ENCODE measurements around the gene KCNK4.

KCNK4 gene

GRCh38 chr11:64339286-64339685, 48.2 kb downstream of the KCNK4 start:
- DNase-seq (ENCODE audit: low read depth): no peak
- TF ChIP-seq, protein P1, sequence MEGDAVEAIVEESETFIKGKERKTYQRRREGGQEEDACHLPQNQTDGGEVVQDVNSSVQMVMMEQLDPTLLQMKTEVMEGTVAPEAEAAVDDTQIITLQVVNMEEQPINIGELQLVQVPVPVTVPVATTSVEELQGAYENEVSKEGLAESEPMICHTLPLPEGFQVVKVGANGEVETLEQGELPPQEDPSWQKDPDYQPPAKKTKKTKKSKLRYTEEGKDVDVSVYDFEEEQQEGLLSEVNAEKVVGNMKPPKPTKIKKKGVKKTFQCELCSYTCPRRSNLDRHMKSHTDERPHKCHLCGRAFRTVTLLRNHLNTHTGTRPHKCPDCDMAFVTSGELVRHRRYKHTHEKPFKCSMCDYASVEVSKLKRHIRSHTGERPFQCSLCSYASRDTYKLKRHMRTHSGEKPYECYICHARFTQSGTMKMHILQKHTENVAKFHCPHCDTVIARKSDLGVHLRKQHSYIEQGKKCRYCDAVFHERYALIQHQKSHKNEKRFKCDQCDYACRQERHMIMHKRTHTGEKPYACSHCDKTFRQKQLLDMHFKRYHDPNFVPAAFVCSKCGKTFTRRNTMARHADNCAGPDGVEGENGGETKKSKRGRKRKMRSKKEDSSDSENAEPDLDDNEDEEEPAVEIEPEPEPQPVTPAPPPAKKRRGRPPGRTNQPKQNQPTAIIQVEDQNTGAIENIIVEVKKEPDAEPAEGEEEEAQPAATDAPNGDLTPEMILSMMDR (conservative IDR thresholded peaks at IDR 0.05; ENCODE audit: low read length): no peak
- H3K4me3 ChIP-seq (ENCODE audit: low read length): no peak overlapping the region

DNA sequence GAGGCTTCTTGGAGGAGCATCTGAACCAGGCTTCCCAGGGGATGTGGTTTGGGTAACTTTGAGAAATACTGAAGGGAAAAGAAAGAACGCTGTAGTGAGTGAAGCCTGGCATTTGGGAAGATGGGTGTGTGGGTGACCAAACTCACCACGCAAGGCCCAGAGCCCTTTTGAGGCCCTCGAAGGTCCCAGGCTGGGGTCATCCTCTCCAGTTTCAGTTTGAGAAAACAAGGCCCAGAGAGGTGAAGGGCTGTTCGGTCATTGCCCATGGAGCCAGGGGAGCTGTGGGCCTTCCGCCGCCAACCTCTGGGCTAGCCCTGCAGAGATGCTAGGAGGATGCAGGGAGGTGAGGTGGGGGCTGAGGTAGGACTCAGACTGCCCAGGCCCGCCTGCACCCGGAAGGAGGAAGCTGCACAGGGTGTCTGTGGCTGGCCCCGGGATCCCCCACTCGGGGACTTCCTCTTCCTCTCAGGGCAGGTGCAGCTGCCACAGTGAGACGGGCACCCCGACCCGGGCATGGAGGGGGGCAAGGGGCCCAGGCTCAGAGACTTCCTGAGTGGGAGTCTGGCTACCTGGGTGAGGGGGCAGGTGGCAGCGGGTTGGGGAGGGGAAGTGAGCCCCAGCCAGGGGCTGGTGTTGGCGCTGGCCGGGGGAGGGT, 48.8 kb downstream of the KCNK4 start, which contains the start of gene CCDC88B:
TSS of gene CCDC88B (plus strand) at position 451 of the 655 bp plus-strand sequence. CDS start at position 514, 63 bp downstream.
- DNase-seq (ENCODE audit: low read depth): no peak
- TF ChIP-seq, protein P1 (conservative IDR thresholded peaks at IDR 0.05; ENCODE audit: low read length): no peak

DNA sequence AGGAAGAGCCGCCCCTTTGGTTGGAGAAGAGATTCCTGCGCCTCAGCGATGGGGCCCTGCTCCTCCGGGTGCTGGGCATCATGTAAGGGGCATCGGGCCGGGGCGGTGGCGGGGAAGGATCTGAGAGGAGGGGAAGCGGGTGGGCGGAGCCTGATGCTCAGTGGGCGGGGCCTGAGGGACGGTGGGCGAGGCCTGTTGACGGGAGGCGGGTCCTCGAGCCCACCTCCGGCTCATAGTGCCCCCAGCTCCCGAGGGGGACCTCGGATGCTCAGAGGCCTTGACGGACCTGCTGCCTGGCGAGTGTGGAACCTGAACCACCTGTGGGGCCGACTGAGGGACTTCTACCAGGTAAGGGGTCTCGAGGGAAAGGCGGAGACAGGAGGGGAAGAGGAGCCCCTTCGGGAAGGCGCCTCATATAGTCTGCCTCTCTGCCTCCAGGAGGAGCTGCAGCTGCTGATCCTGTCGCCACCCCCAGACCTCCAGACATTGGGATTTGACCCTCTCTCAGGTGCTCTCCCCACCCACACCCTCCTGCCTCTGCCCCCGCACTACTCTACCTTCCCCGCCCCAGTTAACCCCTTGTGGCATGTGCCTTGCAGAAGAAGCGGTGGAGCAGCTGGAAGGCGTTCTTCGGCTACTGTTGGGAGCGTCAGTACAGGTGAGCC, 49.7 kb downstream of the KCNK4 start:
- H3K4me3 ChIP-seq (ENCODE audit: low read length): no peak overlapping the region
- TF ChIP-seq, protein P1 (conservative IDR thresholded peaks at IDR 0.05; ENCODE audit: low read length): 0 out of 2 replicates have a peak, but pooled peaks have one; percentile 4
- DNase-seq (ENCODE audit: low read depth): no peak

More for the DNA sequence above, 48.8 kb downstream of the KCNK4 start, which contains the start of gene CCDC88B:
- no peak within 1 kb of the TSS for H3K4me3 ChIP-seq (ENCODE audit: low read length)

DNA sequence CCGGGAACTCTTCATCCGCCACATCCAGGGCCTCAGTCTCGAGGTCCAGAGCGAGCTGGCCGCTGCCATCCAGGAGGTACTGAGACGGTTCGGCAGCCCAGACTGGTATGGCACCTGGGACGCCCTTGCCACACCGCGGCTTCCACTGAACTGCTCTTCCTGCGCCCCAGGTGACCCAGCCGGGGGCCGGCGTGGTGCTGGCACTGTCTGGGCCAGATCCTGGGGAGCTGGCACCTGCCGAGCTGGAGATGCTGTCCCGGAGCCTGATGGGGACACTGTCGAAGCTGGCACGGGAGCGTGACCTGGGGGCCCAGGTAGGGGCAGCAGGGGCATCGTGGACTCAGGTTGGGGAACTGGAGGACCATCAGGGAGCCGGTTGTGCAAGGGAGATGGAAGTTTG, 50.3 kb downstream of the KCNK4 start:
- no peak overlapping the region for H3K4me3 ChIP-seq (ENCODE audit: low read length)
- TF ChIP-seq, protein P1 (conservative IDR thresholded peaks at IDR 0.05; ENCODE audit: low read length): no peak
- no peak for DNase-seq (ENCODE audit: low read depth)

- H3K4me3 ChIP-seq (ENCODE audit: low read length): peak overlapping the region; percentile 55
- DNase-seq (ENCODE audit: low read depth): peak; percentile 88
- TF ChIP-seq, protein P1 (conservative IDR thresholded peaks at IDR 0.05; ENCODE audit: low read length): peak; percentile 29; the same call in 1 of the 2 replicates
These were observed 51.0 kb downstream of the KCNK4 start for GRCh38 chr11:64341851-64342791.

DNA sequence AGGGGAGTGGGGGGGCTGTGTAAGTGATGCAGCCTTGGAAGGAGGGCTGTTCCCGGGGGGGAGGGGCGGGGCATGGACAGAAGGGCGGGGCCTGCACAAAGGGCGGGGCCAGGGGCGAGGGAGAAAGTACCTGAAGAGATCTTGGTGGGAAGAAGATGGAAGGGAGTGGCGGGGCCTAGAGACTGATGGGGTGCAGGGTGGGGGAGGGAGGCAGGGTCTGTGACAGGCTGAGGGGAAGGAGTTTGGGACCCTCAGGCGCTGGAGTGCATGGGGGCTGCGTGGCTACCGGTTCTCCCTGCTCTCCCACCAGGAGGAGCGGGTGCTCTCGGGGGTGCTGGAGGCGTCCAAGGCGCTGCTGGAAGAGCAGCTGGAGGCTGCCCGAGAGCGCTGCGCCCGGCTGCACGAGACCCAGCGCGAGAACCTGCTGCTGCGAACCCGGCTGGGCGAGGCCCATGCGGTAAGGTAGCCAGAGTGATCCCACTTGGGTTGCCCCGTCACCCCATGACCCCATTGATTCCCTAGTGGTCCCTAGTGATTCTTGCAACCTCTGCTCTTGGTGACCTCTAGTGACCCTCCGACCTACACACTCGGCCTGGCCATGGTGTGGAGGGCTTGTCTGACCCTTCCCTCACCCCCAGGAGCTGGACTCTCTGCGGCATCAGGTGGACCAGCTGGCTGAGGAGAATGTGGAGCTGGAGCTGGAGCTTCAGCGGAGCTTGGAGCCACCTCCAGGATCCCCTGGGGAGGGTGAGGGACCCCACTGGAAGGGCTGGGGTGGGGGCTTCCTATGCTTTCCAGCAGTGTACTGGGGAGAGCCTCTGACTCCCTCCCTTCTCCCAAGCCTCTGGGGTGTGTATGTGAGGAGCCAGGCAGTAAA, 52.0 kb downstream of the KCNK4 start:
- no peak for DNase-seq (ENCODE audit: low read depth)
- H3K4me3 ChIP-seq (ENCODE audit: low read length): peak overlapping the region; percentile 29; the same call in 1 of the 2 replicates
- TF ChIP-seq, protein P1 (conservative IDR thresholded peaks at IDR 0.05; ENCODE audit: low read length): no peak
